H7 (cell line): ENCODE results near the gene POLD1. TPM values are rescaled to one million over a fixed set of nuclear protein-coding genes. Genes with fewer than 3 reads are reported as not detected.
"Not testable (repeated sequence)": the region's sequence is repeated elsewhere in the genome, so short reads cannot be mapped to it uniquely, and the experiment has no call there.

Source experiments
- DNase-seq: peaks from one replicate; pipeline ENCODE4 v3.0.0; 2012
- H3K27me3 ChIP-seq: 2 replicates; pipeline ENCODE4 v1.6.0; 2011; ENCODE audit warnings: mild to moderate bottlenecking, low read length; ENCODE audit not compliant: control insufficient read depth, insufficient read depth
- H3K36me3 ChIP-seq: replicated peaks from 2 replicates; pipeline ENCODE4 v1.5.1; 2011; ENCODE audit warnings: low read length; ENCODE audit not compliant: control insufficient read depth, insufficient read depth
- H3K4me3 ChIP-seq: 2 replicates; pipeline ENCODE4 v1.5.1; 2011; ENCODE audit warnings: low read depth, mild to moderate bottlenecking, control low read depth, low read length, moderate library complexity; ENCODE audit not compliant: insufficient read depth
- total RNA-seq: library from RNA; depleted of rRNA; stranded (reverse); fragments of >200 nt; shearing (Covaris generic); gene quantifications from 2 replicates; pipeline ENCODE4 v1.2.3, GENCODE V29; 2014

The POLD1 gene
- total RNA-seq, 1 experiment from 2014 or later = 167 TPM

DNA sequence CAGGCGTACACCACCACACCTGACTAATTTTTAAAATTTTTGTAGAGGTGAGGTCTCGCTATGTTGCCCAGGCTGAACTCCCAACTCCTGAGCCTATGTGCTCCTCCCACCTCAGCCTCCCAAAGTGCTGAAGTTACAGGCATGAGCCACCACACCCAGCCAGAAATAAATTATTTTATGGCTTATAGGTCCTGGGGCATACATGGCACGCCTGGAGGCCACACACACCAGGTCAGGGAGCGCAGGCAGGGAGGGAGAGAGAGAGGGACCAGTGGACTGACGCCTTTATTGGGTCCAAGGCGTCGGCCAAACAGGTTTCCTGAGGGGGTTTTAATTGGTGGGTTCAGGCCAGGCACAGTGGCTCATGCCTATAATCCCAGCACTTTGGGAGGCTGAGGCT, 41.4 kb downstream of the POLD1 start:
- H3K27me3 ChIP-seq = peaks cover 17% of the 10 kb centered on the region
- no peak overlapping the region for H3K4me3 ChIP-seq
- DNase-seq = no peak
- peaks cover 4% of the 10 kb centered on the region for H3K36me3 ChIP-seq

DNA sequence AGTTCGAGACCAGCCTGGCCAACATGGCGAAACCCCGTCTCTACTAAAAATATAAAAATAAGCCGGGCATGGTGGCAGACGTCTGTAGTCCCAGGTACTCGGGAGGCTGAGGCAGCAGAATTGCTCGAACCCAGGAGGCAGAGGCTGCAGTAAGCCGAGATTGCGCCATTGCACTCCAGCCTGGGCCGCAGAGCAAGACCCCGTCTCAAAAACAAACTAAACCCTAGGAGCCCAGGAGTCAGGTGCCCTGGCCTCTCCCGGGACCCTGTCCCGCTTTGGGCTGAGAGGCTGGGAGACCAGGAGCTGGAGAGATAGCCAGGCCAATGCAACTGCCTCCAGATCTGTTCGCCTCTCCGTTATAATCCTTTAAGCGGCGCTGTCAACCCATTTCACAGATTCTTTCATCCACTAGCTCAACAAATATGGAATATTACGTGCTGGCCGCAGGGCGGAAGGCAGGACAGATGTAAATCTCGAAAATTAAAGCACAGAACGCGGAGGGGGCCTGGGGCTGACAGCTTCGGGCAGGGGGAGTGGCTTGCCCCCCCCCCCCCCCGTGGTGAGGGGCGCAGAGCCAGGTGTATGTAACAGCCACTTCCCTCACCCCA, 43.3 kb downstream of the POLD1 start:
- peak overlapping the region; percentile 28 for H3K4me3 ChIP-seq
- H3K36me3 ChIP-seq = peaks cover 3% of the 10 kb centered on the region; the same call in 1 of the 2 replicates
- H3K27me3 ChIP-seq = peaks cover 20% of the 10 kb centered on the region
- DNase-seq = no peak

GRCh38 chr19:50427997-50428425, 43.9 kb downstream of the POLD1 start:
- peaks cover 2% of the 10 kb centered on the region; the same call in 1 of the 2 replicates for H3K36me3 ChIP-seq
- H3K4me3 ChIP-seq = peak overlapping the region; percentile 28
- peaks cover 20% of the 10 kb centered on the region for H3K27me3 ChIP-seq
- DNase-seq = peak; percentile 87

- H3K27me3 ChIP-seq = peaks cover 20% of the 10 kb centered on the region
- DNase-seq = no peak
- H3K36me3 ChIP-seq = no peaks in the 10 kb centered on the region
- H3K4me3 ChIP-seq = no peak overlapping the region
Measured at GRCh38 chr19:50428772-50429463, 44.8 kb downstream of the POLD1 start.

GRCh38 chr19:50430888-50431342, 46.8 kb downstream of the POLD1 start:
- no peak for DNase-seq
- peaks cover 20% of the 10 kb centered on the region for H3K27me3 ChIP-seq
- H3K4me3 ChIP-seq = peak overlapping the region; percentile 73
- no peaks in the 10 kb centered on the region for H3K36me3 ChIP-seq

DNA sequence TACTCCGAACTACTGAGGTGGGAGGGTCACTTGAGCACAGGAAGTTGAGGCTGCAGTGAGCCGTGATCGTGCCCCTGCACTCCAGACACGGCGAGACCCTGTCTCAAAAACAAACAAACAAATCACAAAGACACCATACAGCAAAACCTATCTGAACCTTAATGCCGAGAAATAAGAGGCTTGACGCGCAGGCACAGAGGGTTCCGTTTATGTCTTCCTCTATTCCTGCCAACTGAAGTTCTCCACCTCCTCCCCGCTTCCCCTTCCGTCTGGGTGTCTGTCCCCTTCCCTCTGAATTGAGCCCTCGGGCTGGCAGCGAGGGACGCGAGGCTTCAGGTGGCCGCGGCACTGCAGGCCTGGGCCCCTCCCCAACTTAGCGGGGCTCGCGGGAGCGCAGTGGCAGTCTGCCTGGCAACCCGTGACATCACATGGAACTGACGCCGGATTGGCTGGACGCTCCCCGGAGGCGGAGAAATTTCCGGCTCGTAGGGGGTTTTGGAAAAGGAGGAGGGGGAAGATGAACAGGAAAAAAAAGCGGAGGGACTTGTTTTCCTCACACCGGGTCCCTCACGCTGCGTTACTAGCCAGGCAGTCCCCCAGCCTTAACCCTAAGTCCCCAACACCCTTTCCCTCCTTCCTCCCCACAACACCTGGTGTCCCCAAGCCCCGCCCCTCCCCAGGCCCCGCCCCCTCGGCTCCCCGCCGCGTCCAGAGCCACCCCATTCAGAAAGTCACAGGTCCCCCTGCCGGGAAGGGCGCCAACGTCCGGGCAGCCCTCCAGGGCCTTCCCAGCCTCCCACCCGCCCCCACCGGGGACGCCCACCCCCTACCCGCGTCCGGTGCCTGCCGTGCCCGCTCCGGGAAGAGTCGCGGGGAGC, 47.4 kb downstream of the POLD1 start:
- Histone ChIP-seq H3K4me3 (peak overlapping the region; percentile 73), H3K36me3 (no peaks in the 10 kb centered on the region), H3K27me3 (peaks cover 20% of the 10 kb centered on the region)
- peak; percentile 98 for DNase-seq

GRCh38 chr19:50432221-50433028, 48.3 kb downstream of the POLD1 start, which contains the start of gene MYBPC2:
Gene MYBPC2 (plus strand): TSS chr19:50432892. CDS start chr19:50432954, 62 bp downstream.
- DNase-seq = peak; percentile 88
- Histone ChIP-seq H3K27me3 (peaks cover 22% of the 10 kb centered on the region), H3K4me3 (peak within 1 kb of the TSS; percentile 73), H3K36me3 (no peaks in the 10 kb centered on the region)

DNA sequence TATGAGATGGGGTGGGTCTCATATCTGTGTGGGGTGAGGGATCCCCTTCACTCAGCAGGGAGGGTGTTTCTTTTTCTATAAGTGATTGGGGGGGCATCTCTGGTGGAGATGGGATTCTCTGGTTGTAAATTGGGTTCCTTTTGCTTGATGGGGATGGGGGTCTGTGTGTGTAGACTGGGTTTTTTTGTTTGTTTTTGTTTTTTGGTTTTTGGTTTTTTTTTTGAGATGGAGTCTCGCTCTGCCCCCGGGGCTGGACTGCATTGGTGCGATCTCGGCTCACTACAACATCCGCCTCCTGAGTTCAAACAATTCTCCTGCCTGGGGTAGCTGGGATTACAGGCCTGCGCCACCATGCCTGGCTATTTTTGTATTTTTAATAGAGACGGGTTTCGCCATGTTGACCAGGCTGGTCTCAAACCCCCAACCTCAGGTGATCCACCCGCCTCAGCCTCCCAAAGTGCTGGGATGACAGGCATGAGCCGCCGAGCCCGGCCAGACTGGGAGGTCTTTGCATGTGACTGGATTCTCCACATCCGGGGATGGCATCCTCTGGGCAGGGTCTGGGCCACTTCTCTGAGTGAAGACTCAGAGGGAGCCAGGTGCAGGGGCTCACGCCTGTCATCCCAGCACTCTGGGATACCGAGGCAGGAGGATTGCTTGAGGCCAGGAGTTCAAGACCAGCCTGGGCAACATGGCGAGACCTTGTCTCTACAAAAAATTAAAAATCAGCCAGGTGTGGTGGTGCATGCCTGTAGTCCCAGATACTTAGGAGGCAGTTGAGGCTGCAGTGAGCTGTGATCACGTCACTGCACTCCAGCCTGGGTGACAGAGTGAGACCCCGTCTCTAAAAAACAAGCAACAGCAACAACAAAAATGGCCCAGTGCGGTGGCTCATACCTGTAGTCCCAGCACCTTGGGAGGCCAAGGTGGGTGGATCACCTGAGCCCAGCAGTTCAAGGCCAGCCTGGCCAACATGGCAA, 49.3 kb downstream of the POLD1 start:
- Histone ChIP-seq H3K4me3 (no peak overlapping the region), H3K27me3 (peaks cover 16% of the 10 kb centered on the region), H3K36me3 (no peaks in the 10 kb centered on the region)
- DNase-seq = no peak

- no peak overlapping the region for H3K4me3 ChIP-seq
- peaks cover 10% of the 10 kb centered on the region; the same call in 1 of the 2 replicates for H3K27me3 ChIP-seq
- H3K36me3 ChIP-seq = no peaks in the 10 kb centered on the region
- no peak for DNase-seq
Measured at GRCh38 chr19:50434525-50434924, 50.4 kb downstream of the POLD1 start.

- H3K36me3 ChIP-seq = no peaks in the 10 kb centered on the region
- DNase-seq = no peak
- peaks cover 6% of the 10 kb centered on the region; the same call in 1 of the 2 replicates for H3K27me3 ChIP-seq
- no peak overlapping the region for H3K4me3 ChIP-seq
Measured at GRCh38 chr19:50435221-50435620, 51.1 kb downstream of the POLD1 start.

DNA sequence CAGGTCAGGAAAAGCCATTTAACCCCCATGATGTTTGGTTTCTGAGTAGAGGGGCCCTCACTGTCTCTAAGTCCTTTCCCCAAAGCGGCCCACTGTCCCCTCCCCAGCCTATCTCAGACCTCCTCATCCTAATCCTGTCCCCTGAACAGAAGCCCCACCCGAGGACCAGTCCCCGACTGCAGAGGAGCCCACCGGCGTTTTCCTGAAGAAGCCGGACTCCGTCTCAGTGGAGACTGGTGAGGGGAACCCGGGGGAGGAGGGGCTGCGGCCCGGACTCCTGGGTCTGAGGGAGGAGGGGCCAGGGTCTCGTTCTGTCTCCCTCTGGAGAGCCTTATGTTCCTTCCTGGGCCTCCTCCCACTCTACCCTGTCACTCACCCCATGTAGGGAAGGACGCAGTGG, 51.5 kb downstream of the POLD1 start:
- no peak for DNase-seq
- no peak overlapping the region for H3K4me3 ChIP-seq
- H3K27me3 ChIP-seq = peaks cover 4% of the 10 kb centered on the region; the same call in 1 of the 2 replicates
- H3K36me3 ChIP-seq = no peaks in the 10 kb centered on the region

- Histone ChIP-seq H3K4me3 (no peak overlapping the region), H3K36me3 (no peaks in the 10 kb centered on the region)
- no peak for DNase-seq
Measured at GRCh38 chr19:50437862-50438449, 53.8 kb downstream of the POLD1 start.

DNA sequence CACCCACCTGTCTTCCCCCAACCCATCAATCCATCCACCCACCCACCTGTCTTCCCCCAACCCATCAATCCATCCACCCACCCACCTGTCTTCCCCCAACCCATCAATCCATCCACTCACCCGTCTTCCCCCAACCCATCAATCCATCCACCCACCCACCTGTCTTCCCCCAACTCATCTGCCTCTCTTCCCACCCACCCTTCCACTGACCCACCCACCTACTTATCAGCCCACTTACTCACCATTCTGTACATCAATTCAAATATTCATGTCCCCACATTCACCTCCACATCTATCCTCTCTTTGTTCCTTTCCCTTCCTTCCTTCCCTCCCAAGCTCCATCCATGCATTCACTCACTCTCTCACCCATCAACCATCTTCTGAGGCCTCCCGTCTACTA, 55.0 kb downstream of the POLD1 start:
- not testable (repeated sequence) for H3K27me3 ChIP-seq, H3K36me3 ChIP-seq, H3K4me3 ChIP-seq, DNase-seq

More at GRCh38 chr19:50437862-50438449, 53.8 kb downstream of the POLD1 start:
- H3K27me3 ChIP-seq = peaks cover 2% of the 10 kb centered on the region; the same call in 1 of the 2 replicates
